Measurements from ENCODE around the gene APBB2.
"Not testable (repeated sequence)": the region's sequence is repeated elsewhere in the genome, so short reads cannot be mapped to it uniquely, and the experiment has no call there.

Gene APBB2

DNA sequence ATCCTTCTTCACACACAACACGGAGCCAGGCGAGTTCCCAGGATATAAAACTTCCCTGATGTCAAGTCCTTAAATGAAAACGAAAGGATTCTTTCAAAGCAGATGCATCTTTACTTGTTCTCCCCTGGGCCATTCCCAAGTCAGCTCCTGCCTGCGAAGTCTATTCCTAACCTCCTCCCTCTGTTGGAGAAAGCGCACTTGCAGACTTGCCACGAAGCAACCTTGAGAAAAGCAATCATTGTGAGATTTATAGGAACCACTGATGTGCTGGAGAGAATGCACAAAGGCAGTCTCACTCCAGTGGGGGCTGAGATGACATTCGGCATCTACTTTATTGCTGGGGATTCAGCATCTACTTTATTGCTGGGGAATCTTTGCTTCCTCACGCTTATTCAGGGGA lies 308.9 kb downstream of the APBB2 start:
- DNase-seq (ENCODE audit: low read depth) = no peak
- H3K4me3 ChIP-seq (ENCODE audit: low read depth, low read length) = no peak overlapping the region
- TF ChIP-seq, protein P1, sequence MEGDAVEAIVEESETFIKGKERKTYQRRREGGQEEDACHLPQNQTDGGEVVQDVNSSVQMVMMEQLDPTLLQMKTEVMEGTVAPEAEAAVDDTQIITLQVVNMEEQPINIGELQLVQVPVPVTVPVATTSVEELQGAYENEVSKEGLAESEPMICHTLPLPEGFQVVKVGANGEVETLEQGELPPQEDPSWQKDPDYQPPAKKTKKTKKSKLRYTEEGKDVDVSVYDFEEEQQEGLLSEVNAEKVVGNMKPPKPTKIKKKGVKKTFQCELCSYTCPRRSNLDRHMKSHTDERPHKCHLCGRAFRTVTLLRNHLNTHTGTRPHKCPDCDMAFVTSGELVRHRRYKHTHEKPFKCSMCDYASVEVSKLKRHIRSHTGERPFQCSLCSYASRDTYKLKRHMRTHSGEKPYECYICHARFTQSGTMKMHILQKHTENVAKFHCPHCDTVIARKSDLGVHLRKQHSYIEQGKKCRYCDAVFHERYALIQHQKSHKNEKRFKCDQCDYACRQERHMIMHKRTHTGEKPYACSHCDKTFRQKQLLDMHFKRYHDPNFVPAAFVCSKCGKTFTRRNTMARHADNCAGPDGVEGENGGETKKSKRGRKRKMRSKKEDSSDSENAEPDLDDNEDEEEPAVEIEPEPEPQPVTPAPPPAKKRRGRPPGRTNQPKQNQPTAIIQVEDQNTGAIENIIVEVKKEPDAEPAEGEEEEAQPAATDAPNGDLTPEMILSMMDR (IDR thresholded peaks at IDR 0.05; ENCODE audit: low read depth, low read length, missing control alignments) = no peak
- in situ Hi-C loops (cut with HindIII; ENCODE audit: low sequenced_read_pairs) = no loop called here

- H3K4me3 ChIP-seq (ENCODE audit: low read depth, low read length); in situ Hi-C loops (cut with HindIII; ENCODE audit: low sequenced_read_pairs); DNase-seq (ENCODE audit: low read depth): not testable (repeated sequence)
Measured at GRCh38 chr4:40900531-40900930, 313.8 kb downstream of the APBB2 start.

DNA sequence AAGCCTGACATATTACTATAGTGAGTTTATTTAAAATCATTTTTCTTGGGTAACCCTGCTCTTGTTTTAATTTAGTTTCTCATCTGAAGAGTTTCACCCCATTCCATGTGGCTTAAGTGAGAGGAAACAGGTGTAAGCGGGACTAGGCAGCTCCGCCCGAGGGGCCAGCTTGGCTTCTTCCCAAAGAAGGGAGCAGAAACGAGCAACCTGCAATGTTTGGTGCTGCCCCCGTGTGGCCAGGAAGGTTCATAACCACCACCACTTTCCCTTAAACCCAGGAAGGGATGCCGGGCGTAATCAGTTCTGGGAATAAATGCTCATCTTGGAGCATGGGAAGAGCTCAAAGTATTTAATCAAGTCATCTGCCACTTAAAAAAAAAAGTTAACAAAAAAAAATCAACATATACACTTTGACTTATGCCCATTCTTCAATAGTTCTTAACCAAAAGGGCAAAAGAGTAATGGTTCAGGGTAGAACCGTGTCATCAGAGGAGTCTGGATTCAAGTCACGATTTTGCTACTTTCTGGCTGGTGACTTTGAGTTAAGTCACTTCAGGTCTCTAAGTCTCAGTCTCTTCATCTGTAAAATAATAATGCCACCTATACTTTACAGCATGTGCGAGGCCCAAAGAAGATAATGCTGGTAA lies 316.7 kb downstream of the APBB2 start:
- in situ Hi-C loops (cut with HindIII; ENCODE audit: low sequenced_read_pairs) = no loop called here
- no peak overlapping the region for H3K4me3 ChIP-seq (ENCODE audit: low read depth, low read length)
- no peak for DNase-seq (ENCODE audit: low read depth)
- TF ChIP-seq, protein P1 (IDR thresholded peaks at IDR 0.05; ENCODE audit: low read depth, low read length, missing control alignments) = peak; percentile 77

- in situ Hi-C loops (cut with HindIII; ENCODE audit: low sequenced_read_pairs) = no loop called here
- no peak overlapping the region for H3K4me3 ChIP-seq (ENCODE audit: low read depth, low read length)
- TF ChIP-seq, protein P1 (IDR thresholded peaks at IDR 0.05; ENCODE audit: low read depth, low read length, missing control alignments) = no peak
- DNase-seq (ENCODE audit: low read depth) = no peak
Measured at GRCh38 chr4:40890764-40891163, 323.6 kb downstream of the APBB2 start.

DNA sequence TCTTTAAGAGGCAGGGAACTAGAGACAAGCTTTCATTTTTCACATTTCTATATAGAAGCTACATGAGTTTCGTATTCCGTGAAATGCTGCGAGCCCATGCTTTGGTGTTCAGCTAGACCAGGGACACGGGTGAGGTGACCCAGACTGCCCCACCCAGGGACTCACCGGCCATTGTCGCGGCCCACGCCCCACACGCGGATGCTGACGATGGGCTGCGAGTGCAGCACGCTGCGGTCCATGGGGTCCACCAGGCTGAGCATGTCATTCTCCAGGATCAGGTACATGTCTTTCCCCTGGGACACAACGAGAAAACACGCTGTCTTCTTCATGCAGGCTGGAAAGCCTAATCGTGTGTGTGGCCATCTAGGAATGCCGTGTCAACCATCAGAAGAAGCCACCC lies 324.1 kb downstream of the APBB2 start:
- DNase-seq (ENCODE audit: low read depth) = no peak
- TF ChIP-seq, protein P1 (IDR thresholded peaks at IDR 0.05; ENCODE audit: low read depth, low read length, missing control alignments) = no peak
- in situ Hi-C loops (cut with HindIII; ENCODE audit: low sequenced_read_pairs) = no loop called here
- no peak overlapping the region for H3K4me3 ChIP-seq (ENCODE audit: low read depth, low read length)

DNA sequence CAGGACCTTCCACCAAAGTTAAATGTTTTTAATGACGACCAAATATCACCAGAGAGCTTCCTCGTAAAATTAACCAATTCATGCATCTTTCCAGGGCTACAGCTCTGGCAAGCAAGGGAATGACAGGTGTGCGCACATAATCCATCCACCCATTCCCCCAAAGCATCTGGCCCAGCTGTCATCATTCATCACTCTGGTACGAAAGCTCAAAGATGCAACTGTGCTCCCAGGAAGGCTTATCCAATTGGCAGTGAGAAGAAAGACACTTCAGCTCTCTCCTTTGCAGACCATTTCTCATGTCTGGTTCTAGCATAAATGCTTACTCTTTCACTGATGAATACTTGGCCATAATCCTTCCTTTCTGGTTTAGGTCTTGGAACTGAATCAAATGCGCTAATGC lies 325.4 kb downstream of the APBB2 start:
- TF ChIP-seq, protein P1 (IDR thresholded peaks at IDR 0.05; ENCODE audit: low read depth, low read length, missing control alignments) = no peak
- DNase-seq (ENCODE audit: low read depth) = no peak
- in situ Hi-C loops (cut with HindIII; ENCODE audit: low sequenced_read_pairs) = no loop called here
- H3K4me3 ChIP-seq (ENCODE audit: low read depth, low read length) = no peak overlapping the region

GRCh38 chr4:40887764-40888131 lies 326.6 kb downstream of the APBB2 start:
- no peak overlapping the region for H3K4me3 ChIP-seq (ENCODE audit: low read depth, low read length)
- no peak for DNase-seq (ENCODE audit: low read depth)
- TF ChIP-seq, protein P1 (IDR thresholded peaks at IDR 0.05; ENCODE audit: low read depth, low read length, missing control alignments) = no peak
- in situ Hi-C loops (cut with HindIII; ENCODE audit: low sequenced_read_pairs) = no loop called here
